Activated naive CD4-positive, alpha-beta T cell treated with anti-CD3 and anti-CD28 coated beads for 36 hours (primary cell): ENCODE data around the gene CDON. TPM values are rescaled to one million over a fixed set of nuclear protein-coding genes. Genes with fewer than 3 reads are reported as not detected.
A peak's percentile ranks its signal among the peaks of the same experiment; 100 is the strongest.

Experiments used
- CTCF ChIA-PET: fragments of 350-600 bp; sonication (Branson Sonifier 250); formaldehyde crosslinking; loops from one replicate; lab custom pipeline; 2021; ENCODE audit warnings: antibody characterized with exemption; lab: Charles Lee
- DNase-seq: peaks from one replicate; pipeline ENCODE4 v3.0.0-alpha.2; 2020
- H3K27ac Mint-ChIP-seq: one replicate; pipeline ENCODE4 v1.8.0; 2021; ENCODE audit warnings: mild to moderate bottlenecking, mixed read lengths
- H3K27me3 Mint-ChIP-seq: one replicate; pipeline ENCODE4 v1.8.0; 2021; ENCODE audit warnings: low read depth, mixed read lengths
- H3K36me3 Mint-ChIP-seq: one replicate; pipeline ENCODE4 v1.8.0; 2021; ENCODE audit warnings: low read depth, mixed read lengths
- H3K4me1 Mint-ChIP-seq: one replicate; pipeline ENCODE4 v1.8.0; 2021; ENCODE audit warnings: low read depth, mixed read lengths
- H3K4me3 Mint-ChIP-seq: one replicate; pipeline ENCODE4 v1.8.0; 2021; ENCODE audit warnings: mild to moderate bottlenecking, moderate library complexity, mixed read lengths
- H3K9me3 Mint-ChIP-seq: one replicate; pipeline ENCODE4 v1.8.0; 2021; ENCODE audit warnings: mixed read lengths
- intact Hi-C: fragments of 100-400 bp; cut with micrococcal nuclease; formaldehyde crosslinking; loops from one replicate; pipeline ENCODE4 v1.15.1; 2023
- total RNA-seq, 2 experiments: library from RNA; stranded (reverse); gene quantifications; one replicate each; pipeline ENCODE4 v1.2.3, GENCODE V29; 2021

CDON gene
- total RNA-seq, 2 experiments from 2014 or later = 2.6 to 3.5 TPM

DNA sequence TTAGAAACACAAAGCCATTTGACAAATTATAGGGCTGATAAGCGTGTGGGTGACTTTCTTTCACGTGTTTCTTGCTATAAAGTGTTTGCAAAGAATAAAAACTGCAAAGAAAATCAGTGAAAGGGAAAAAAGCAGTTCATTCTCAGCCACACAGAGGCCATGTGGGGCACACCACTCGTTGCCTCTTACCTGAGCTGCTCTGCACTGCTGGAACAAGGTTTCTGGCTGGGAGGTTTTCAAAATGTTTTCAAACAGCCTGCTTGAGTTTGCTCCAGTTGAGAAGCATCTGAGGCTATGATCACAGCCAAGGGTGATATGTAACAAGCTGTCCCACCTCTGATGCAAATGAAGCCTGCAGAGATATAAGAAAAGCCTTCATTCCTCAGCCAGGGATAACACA is 131.6 kb downstream of the CDON start:
- H3K36me3 Mint-ChIP-seq = no peaks in the 10 kb centered on the region
- peaks cover 2% of the 10 kb centered on the region for H3K27me3 Mint-ChIP-seq
- CTCF ChIA-PET = interaction anchor here (0.6 to 2.6 kb wide), 3 partner anchors 11 to 263 kb away, joined by 3 to 11 read pairs (median 3); no protein-coding TSS in a partner anchor
- no peak overlapping the region for H3K4me3 Mint-ChIP-seq
- H3K9me3 Mint-ChIP-seq = no peaks in the 10 kb centered on the region
- no peak overlapping the region for H3K27ac Mint-ChIP-seq
- intact Hi-C loops = no loop called here
- H3K4me1 Mint-ChIP-seq = no peaks in the 10 kb centered on the region
- DNase-seq = no peak

DNA sequence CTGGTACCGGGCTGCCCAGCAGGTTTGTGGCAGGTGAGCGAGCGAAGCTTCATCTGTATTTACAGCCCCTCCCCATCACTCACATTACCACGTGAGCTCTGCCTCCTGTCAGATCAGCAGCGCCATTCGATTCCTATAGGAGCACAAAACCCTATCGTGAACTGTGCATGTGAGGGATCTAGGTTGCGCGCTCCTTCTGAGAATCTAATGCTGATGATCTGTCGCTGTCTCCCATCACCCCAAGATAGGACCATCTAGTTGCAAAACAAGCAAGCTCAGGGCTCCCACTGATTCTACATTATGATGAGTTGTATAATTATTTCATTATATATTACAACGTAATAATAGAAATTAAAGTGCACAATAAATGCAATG is 132.6 kb downstream of the CDON start:
- intact Hi-C loops = no loop called here
- Mint-ChIP-seq H3K4me3 (no peak overlapping the region), H3K27me3 (peaks cover 2% of the 10 kb centered on the region), H3K4me1 (no peaks in the 10 kb centered on the region), H3K9me3 (no peaks in the 10 kb centered on the region), H3K36me3 (no peaks in the 10 kb centered on the region), H3K27ac (no peak overlapping the region)
- CTCF ChIA-PET = interaction anchor here (0.6 to 1.1 kb wide), 2 partner anchors 20 to 264 kb away, joined by 3 to 4 read pairs; no protein-coding TSS in a partner anchor
- DNase-seq = no peak

DNA sequence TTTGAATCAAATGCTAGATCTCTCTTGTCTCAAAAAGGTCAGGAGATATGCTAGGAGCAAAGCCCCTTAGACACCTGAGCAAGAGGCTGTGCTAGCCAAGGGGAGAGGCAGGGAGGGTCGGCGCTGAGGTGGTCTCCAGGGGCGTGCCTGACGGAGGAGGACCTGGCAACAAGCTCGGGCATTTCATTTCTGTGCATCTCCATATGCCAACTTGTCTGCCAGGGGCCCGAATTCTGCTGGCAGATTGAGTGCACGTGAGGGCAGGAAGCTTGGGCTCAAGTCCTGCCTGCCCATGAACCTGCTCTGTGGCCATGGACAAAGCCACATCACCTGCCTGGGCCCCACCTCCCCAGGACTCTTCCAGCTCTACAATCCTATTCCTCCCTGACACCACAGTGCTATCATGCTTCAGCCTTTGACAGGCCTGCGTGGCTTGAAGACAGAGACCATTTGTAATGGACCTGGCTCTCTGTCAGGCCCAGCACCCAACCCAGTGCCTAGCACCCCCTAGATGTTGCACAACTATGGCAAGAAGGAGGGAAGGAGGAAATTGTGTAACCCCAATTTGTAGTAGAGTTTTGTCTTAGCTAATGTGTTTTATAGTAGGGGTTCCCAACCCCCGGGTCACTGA is 133.1 kb downstream of the CDON start:
- no peak for DNase-seq
- Mint-ChIP-seq H3K27ac (no peak overlapping the region), H3K9me3 (no peaks in the 10 kb centered on the region), H3K27me3 (peaks cover 2% of the 10 kb centered on the region), H3K4me1 (no peaks in the 10 kb centered on the region), H3K4me3 (no peak overlapping the region), H3K36me3 (no peaks in the 10 kb centered on the region)
- intact Hi-C loops = no loop called here
- CTCF ChIA-PET = no interaction called here

DNA sequence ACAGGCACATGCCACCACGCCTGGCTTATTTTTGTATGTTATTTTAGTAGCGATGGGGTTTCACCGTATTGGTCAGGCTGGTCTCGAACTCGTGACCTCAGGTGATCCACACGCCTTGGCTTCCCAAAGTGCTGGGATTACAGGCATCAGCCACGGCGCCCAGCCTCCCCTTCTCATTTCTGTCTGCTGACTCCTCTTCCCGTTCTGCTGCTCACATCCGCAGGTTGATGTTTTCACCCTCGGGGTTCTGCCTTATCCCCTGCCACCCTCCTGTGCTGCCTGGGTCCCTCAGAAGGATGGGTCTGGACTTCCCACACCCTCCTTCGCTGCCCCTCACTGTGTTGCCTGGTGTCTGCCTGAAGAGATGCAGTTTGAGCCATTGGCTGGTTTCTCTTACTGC is 136.0 kb downstream of the CDON start:
- intact Hi-C loops = no loop called here
- Mint-ChIP-seq H3K4me1 (no peaks in the 10 kb centered on the region), H3K36me3 (no peaks in the 10 kb centered on the region), H3K27ac (no peak overlapping the region), H3K9me3 (no peaks in the 10 kb centered on the region), H3K4me3 (no peak overlapping the region), H3K27me3 (peaks cover 2% of the 10 kb centered on the region)
- CTCF ChIA-PET = interaction anchor here (1.3 kb wide), 1 partner anchor 9 kb away, joined by 5 read pairs; no protein-coding TSS in a partner anchor
- DNase-seq = no peak

DNA sequence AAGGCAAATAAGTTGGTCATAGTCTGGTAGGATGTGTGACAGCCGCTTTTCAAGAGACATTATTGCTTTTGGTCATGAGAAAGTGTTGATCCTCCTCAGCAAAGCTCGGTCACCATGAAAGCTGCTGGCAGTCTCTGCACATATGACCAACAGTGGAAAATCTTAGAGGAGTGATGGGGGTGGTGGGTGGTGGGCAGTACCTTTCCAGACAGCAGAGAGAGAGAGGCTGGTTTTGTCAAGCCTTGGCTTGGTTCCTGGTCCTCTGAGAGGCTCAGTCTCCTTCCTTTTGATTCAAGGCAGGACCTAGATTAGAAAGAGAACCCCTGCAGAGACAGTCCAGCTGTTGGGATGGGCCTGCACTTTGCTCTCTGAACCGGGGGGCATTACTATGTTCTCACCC is 136.9 kb downstream of the CDON start:
- DNase-seq = no peak
- H3K9me3 Mint-ChIP-seq = no peaks in the 10 kb centered on the region
- H3K36me3 Mint-ChIP-seq = no peaks in the 10 kb centered on the region
- peaks cover 2% of the 10 kb centered on the region for H3K27me3 Mint-ChIP-seq
- H3K4me3 Mint-ChIP-seq = no peak overlapping the region
- CTCF ChIA-PET = interaction anchor here (1.6 kb wide), 1 partner anchor 268 kb away, joined by 8 read pairs; no protein-coding TSS in a partner anchor
- intact Hi-C loops = no loop called here
- H3K27ac Mint-ChIP-seq = no peak overlapping the region
- no peaks in the 10 kb centered on the region for H3K4me1 Mint-ChIP-seq

DNA sequence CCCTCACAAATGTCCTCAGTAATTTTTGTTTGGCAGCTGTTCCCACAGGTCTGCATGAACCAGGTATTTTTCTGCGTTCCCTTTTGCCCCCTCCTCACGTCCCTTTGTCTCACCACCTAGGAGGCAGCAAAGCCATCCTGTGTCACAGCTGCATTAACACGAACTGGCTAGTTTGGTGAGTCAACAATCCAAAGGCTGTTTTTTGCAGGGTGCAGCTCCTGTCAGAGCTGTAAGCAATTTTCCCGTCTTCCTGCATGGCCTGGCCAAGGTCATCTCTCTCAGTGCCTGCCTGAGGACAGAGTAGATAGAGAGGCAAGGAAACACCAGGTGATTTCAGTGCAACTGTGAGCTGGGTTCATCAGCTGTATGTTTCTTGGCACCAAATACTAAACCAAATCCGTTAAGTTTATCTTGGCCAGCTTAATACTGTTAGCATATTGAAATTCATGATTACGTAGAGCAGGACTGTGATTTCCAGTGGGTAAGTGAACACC is 137.4 kb downstream of the CDON start:
- Mint-ChIP-seq H3K27me3 (peaks cover 4% of the 10 kb centered on the region), H3K9me3 (no peaks in the 10 kb centered on the region), H3K36me3 (no peaks in the 10 kb centered on the region), H3K4me1 (no peaks in the 10 kb centered on the region), H3K27ac (no peak overlapping the region), H3K4me3 (no peak overlapping the region)
- CTCF ChIA-PET = interaction anchor here (1.6 kb wide), 1 partner anchor 269 kb away, joined by 8 read pairs; no protein-coding TSS in a partner anchor
- intact Hi-C loops = no loop called here
- DNase-seq = no peak

DNA sequence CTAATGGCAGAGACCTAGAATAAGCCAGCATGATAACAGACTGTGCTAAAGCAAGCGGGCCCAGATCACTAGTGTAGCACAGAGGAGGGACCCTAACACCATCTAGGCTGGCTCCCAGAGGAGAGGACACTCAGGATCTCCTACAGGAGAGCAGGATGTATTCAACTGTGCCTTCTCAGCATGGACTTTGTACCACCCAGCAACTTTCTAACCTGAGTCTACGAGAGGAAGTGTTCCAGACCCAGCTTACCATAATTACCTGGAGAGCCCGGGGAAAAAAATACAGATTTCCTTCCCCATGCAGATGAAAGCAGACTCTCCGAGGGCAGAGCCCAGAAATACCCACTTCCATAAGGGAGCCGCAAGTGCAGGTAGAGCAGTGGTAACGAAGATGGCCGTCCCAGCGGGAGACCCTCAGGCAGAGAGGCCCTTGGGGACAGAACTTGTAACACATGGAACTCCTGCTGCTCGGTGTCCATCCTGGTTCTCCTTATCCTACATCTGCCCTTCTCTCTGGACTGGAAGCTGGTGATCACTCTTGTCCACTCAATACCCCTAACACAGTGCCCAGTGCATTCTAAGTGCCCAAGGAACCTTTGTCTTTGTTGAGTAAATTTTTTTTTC is 138.2 kb downstream of the CDON start:
- Mint-ChIP-seq H3K27me3 (peaks cover 4% of the 10 kb centered on the region), H3K36me3 (no peaks in the 10 kb centered on the region), H3K4me1 (no peaks in the 10 kb centered on the region), H3K9me3 (no peaks in the 10 kb centered on the region), H3K27ac (no peak overlapping the region), H3K4me3 (no peak overlapping the region)
- intact Hi-C loops = loop anchor here (5.0 kb wide), 1 partner anchor 198 kb away; no protein-coding TSS in a partner anchor
- CTCF ChIA-PET = interaction anchor here (1.1 to 1.6 kb wide), 3 partner anchors 10 to 269 kb away, joined by 4 to 8 read pairs (median 8); no protein-coding TSS in a partner anchor
- no peak for DNase-seq

DNA sequence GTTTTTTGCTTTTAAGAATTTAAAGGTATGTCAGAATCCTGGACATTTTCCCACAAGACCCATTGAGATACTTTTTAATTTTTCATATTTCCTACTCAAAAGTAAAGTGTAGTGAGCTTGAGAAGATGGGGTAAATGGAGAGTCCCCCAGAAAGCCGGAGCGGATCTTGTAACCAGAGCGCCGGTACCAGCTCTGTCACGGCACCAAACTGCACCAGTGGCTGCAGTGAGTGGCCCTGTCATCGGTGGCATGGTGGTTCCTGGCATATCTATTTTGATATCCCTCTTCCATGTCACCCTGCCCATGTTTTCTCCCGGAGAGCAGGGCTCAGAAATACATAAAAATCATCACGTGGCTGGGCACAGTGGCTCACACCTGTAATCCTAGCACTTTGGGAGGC is 139.0 kb downstream of the CDON start:
- intact Hi-C loops = loop anchor here (1.0 to 5.0 kb wide), 5 partner anchors 19 to 1067 kb away; no protein-coding TSS in a partner anchor
- no peaks in the 10 kb centered on the region for H3K36me3 Mint-ChIP-seq
- no peaks in the 10 kb centered on the region for H3K4me1 Mint-ChIP-seq

DNA sequence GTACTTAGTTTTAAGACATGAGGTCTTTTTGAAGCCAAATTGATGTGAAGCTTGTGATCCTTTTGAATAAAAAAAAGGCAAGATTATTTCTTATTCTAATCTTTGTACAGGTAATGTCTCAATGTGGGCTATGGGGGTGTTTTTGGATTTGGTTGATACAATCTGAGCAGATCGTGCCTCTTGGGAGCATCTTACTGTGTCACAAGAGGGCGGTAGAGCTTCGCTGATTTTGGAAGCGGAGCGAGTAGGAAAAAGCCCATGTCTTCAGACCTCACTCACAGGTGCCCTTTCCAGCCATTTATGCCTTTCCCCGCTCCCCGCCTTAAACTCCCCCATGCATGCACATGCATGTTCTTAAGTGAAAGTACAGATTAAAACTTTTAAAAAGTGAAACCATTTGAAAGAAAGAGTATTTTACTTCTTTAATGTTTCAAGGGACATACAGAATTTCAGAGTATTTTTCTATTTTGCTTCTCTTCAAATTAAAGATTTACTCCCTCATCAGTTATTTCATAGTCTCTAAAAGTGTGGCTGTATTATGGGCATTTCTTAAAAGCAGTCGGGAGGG is 139.6 kb downstream of the CDON start:
- H3K36me3 Mint-ChIP-seq = no peaks in the 10 kb centered on the region
- H3K27me3 Mint-ChIP-seq = peaks cover 9% of the 10 kb centered on the region
- no peaks in the 10 kb centered on the region for H3K9me3 Mint-ChIP-seq
- H3K27ac Mint-ChIP-seq = no peak overlapping the region
- peak; percentile 75 for DNase-seq
- H3K4me1 Mint-ChIP-seq = no peaks in the 10 kb centered on the region
- intact Hi-C loops = loop anchor here (1.0 to 5.0 kb wide), 5 partner anchors 19 to 1067 kb away; no protein-coding TSS in a partner anchor
- CTCF ChIA-PET = interaction anchor here (0.6 to 2.0 kb wide), 15 partner anchors 10 to 327 kb away, joined by 3 to 13 read pairs (median 4); partner anchors contain the start of genes CDON and PUS3
- H3K4me3 Mint-ChIP-seq = no peak overlapping the region

More for the DNA sequence above, 139.0 kb downstream of the CDON start:
- Mint-ChIP-seq H3K9me3 (no peaks in the 10 kb centered on the region), H3K27me3 (peaks cover 6% of the 10 kb centered on the region), H3K27ac (no peak overlapping the region), H3K4me3 (no peak overlapping the region)
- CTCF ChIA-PET = interaction anchor here (0.7 to 1.3 kb wide), 9 partner anchors 11 to 326 kb away, joined by 3 to 8 read pairs (median 4); no protein-coding TSS in a partner anchor
- DNase-seq = no peak

DNA sequence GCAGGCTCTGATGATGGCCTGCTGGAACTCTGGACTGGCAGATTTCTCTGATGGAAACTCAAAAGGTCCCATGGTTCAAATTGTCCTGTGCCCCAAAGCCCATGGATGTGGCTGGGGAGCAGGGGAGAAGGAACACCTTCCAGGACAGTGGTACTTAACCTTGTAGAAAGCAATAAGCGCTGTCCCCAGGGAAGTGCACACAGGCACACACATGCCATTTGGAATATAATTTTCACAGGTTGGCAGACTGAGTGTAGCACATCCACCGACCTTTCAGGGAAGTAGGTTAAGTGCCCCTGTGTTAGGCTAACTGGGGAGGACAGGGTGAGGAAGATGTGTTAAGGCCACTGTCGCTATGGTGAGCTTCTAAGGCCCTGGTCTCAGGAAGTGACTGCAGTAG is 140.5 kb downstream of the CDON start:
- intact Hi-C loops = loop anchor here (5.0 kb wide), 1 partner anchor 200 kb away; no protein-coding TSS in a partner anchor
- H3K4me3 Mint-ChIP-seq = no peak overlapping the region
- no peak for DNase-seq
- no peaks in the 10 kb centered on the region for H3K9me3 Mint-ChIP-seq
- CTCF ChIA-PET = interaction anchor here (0.6 to 2.0 kb wide), 6 partner anchors 14 to 272 kb away, joined by 3 to 13 read pairs (median 3); partner anchors contain the start of gene CDON
- H3K36me3 Mint-ChIP-seq = no peaks in the 10 kb centered on the region
- H3K27ac Mint-ChIP-seq = no peak overlapping the region
- H3K27me3 Mint-ChIP-seq = peaks cover 12% of the 10 kb centered on the region
- H3K4me1 Mint-ChIP-seq = no peaks in the 10 kb centered on the region

DNA sequence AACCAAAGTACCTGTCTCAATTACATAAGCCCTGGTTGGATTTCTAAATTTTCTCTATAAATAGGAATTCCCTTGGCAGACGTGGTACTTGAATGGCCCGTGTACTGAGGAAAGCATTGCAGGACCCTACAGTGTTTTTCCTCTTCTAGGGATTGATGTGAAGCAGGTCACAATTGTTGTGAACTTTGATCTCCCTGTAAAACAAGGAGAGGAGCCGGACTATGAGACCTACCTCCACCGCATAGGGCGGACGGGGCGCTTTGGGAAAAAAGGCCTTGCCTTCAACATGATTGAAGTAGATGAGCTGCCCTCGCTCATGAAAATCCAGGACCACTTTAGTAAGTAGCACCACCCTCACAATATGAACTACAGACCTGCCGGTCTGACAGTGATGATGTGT is 141.6 kb downstream of the CDON start:
- Mint-ChIP-seq H3K27me3 (peaks cover 12% of the 10 kb centered on the region), H3K4me3 (no peak overlapping the region), H3K4me1 (no peaks in the 10 kb centered on the region), H3K27ac (no peak overlapping the region), H3K9me3 (no peaks in the 10 kb centered on the region), H3K36me3 (no peaks in the 10 kb centered on the region)
- CTCF ChIA-PET = interaction anchor here (1.0 to 2.0 kb wide), 3 partner anchors 18 to 560 kb away, joined by 3 to 13 read pairs (median 3); no protein-coding TSS in a partner anchor
- DNase-seq = no peak
- intact Hi-C loops = loop anchor here (5.0 kb wide), 1 partner anchor 201 kb away; no protein-coding TSS in a partner anchor
